Osteoblast (primary cell): ENCODE measurements around the gene KMT5C. TPM values are rescaled to one million over a fixed set of nuclear protein-coding genes. Genes with fewer than 3 reads are reported as not detected.

Experiments used
- DNase-seq: peaks from one replicate; pipeline ENCODE4 v3.0.0; 2011; ENCODE audit warnings: low spot score, mixed read lengths; ENCODE audit not compliant: insufficient read length; ENCODE audit errors: missing footprints
- H2AFZ ChIP-seq: 2 replicates; pipeline ENCODE4 v1.6.0; 2011; ENCODE audit warnings: mild to moderate bottlenecking, low read length
- H3K27ac ChIP-seq: 2 replicates; pipeline ENCODE4 v1.5.1; 2011; ENCODE audit warnings: mild to moderate bottlenecking, low read depth, low read length, moderate library complexity
- H3K27me3 ChIP-seq: 2 replicates; pipeline ENCODE4 v1.6.0; 2012; ENCODE audit warnings: mild to moderate bottlenecking, control low read depth, inconsistent platforms, low read length, moderate library complexity; ENCODE audit not compliant: insufficient read depth
- H3K36me3 ChIP-seq: 2 replicates; pipeline ENCODE4 v1.5.1; 2011; ENCODE audit warnings: mild to moderate bottlenecking, low read length, control low read depth, moderate library complexity; ENCODE audit not compliant: insufficient read depth
- H3K4me1 ChIP-seq: 2 replicates; pipeline ENCODE4 v1.5.1; 2011; ENCODE audit warnings: mild to moderate bottlenecking, low read length, control low read depth, moderate library complexity; ENCODE audit not compliant: insufficient read depth
- H3K4me2 ChIP-seq: 2 replicates; pipeline ENCODE4 v1.6.0; 2011; ENCODE audit warnings: mild to moderate bottlenecking, low read length; ENCODE audit not compliant: insufficient read depth
- H3K4me3 ChIP-seq: fragments of 200-600 bp; sonication (generic); 3 replicates; pipeline ENCODE4 v1.5.1; 2012; ENCODE audit warnings: mild to moderate bottlenecking, low read length, inconsistent platforms; ENCODE audit not compliant: insufficient read depth
- H3K79me2 ChIP-seq: 2 replicates; pipeline ENCODE4 v1.6.0; 2012; ENCODE audit warnings: mild to moderate bottlenecking, low read length, control low read depth, inconsistent platforms; ENCODE audit not compliant: insufficient read depth
- H3K9me3 ChIP-seq: 2 replicates; pipeline ENCODE4 v1.5.1; 2011; ENCODE audit warnings: low read depth, low read length, control low read depth
- H4K20me1 ChIP-seq: 2 replicates; pipeline ENCODE4 v1.6.0; 2012; ENCODE audit warnings: mild to moderate bottlenecking, low read length, control low read depth; ENCODE audit not compliant: insufficient read depth
- total RNA-seq: library from RNA; depleted of rRNA; stranded (reverse); fragments of >200 nt; gene quantifications from 2 replicates; pipeline ENCODE4 v1.2.3, GENCODE V29; 2012
- TF ChIP-seq, protein P1 (sequence below): IDR thresholded peaks from 2 replicates; pipeline ENCODE4 v1.5.1; 2011; ENCODE audit warnings: mild to moderate bottlenecking, low read depth, low read length, moderate library complexity; ENCODE audit errors: extremely low read depth

Gene KMT5C
- total RNA-seq, 1 donor: 10.9 TPM

DNA sequence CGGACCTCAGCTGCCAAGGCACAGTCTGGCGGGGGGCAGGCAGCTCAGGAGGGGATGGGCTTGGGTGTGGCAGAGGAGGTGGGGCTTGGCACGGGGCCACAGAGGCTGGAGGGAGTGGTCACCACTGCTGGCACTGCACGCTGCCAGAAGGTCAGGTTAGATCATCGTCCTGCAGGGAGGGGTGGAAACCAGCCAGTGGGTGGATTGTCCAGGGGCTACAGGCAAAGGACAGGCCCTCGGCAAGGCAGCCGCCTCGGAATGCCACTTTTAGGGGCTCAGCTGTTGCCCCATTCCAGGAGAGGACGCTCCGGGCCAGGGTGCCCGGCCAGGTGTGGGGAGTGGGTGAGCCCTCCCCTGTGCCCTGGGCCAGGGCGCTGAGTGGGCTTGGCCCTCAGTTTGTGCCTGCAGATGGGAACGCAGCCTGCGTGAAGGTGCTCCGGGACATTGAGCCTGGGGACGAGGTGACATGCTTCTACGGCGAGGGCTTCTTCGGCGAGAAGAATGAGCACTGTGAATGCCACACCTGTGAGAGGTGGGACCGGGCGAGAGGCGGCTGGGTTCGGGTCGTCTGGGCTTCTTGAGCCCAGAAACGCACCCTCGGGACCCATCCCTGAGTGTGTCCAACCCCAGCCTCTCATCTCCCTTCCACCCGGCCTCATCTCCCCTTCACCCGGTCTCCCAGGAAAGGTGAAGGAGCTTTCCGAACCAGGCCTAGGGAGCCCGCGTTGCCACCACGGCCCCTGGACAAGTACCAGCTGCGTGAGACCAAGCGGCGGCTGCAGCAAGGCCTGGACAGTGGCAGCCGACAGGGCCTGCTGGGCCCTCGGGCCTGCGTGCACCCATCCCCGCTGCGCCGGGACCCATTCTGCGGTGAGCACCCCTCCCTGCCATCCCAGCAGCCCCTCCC, 6.4 kb downstream of the KMT5C start:
- Histone ChIP-seq H3K4me3 (no peak overlapping the region), H3K79me2 (no peaks in the 10 kb centered on the region), H3K27me3 (no peaks in the 10 kb centered on the region), H3K36me3 (peaks cover 4% of the 10 kb centered on the region), H2AFZ (no peak overlapping the region), H3K9me3 (no peaks in the 10 kb centered on the region), H3K27ac (no peak overlapping the region), H3K4me1 (peaks cover 4% of the 10 kb centered on the region), H3K4me2 (no peak overlapping the region), H4K20me1 (peaks cover 8% of the 10 kb centered on the region)
- DNase-seq: peak; percentile 87
- TF ChIP-seq, protein P1, sequence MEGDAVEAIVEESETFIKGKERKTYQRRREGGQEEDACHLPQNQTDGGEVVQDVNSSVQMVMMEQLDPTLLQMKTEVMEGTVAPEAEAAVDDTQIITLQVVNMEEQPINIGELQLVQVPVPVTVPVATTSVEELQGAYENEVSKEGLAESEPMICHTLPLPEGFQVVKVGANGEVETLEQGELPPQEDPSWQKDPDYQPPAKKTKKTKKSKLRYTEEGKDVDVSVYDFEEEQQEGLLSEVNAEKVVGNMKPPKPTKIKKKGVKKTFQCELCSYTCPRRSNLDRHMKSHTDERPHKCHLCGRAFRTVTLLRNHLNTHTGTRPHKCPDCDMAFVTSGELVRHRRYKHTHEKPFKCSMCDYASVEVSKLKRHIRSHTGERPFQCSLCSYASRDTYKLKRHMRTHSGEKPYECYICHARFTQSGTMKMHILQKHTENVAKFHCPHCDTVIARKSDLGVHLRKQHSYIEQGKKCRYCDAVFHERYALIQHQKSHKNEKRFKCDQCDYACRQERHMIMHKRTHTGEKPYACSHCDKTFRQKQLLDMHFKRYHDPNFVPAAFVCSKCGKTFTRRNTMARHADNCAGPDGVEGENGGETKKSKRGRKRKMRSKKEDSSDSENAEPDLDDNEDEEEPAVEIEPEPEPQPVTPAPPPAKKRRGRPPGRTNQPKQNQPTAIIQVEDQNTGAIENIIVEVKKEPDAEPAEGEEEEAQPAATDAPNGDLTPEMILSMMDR: no peak

GRCh38 chr19:55346725-55347441, 7.2 kb downstream of the KMT5C start:
- H4K20me1 ChIP-seq: peaks cover 2% of the 10 kb centered on the region
- TF ChIP-seq, protein P1: no peak
- H3K27ac ChIP-seq: no peak overlapping the region
- H3K36me3 ChIP-seq: peaks cover 4% of the 10 kb centered on the region
- H3K4me2 ChIP-seq: no peak overlapping the region
- H3K27me3 ChIP-seq: peaks cover 4% of the 10 kb centered on the region
- no peaks in the 10 kb centered on the region for H3K79me2 ChIP-seq
- H3K4me3 ChIP-seq: no peak overlapping the region
- no peaks in the 10 kb centered on the region for H3K4me1 ChIP-seq
- no peak overlapping the region for H2AFZ ChIP-seq
- no peaks in the 10 kb centered on the region for H3K9me3 ChIP-seq
- DNase-seq: peak; percentile 84

GRCh38 chr19:55347442-55348009, 7.8 kb downstream of the KMT5C start:
- no peaks in the 10 kb centered on the region for H3K9me3 ChIP-seq
- H3K36me3 ChIP-seq: peaks cover 4% of the 10 kb centered on the region
- H3K27ac ChIP-seq: no peak overlapping the region
- no peaks in the 10 kb centered on the region for H3K79me2 ChIP-seq
- DNase-seq: peak; percentile 79
- H4K20me1 ChIP-seq: no peaks in the 10 kb centered on the region
- H3K4me3 ChIP-seq: no peak overlapping the region
- TF ChIP-seq, protein P1: no peak
- no peak overlapping the region for H2AFZ ChIP-seq
- peaks cover 11% of the 10 kb centered on the region for H3K27me3 ChIP-seq
- H3K4me1 ChIP-seq: no peaks in the 10 kb centered on the region
- H3K4me2 ChIP-seq: no peak overlapping the region
